Activated T-cell treated with anti-CD3 and anti-CD28 coated beads for 24 hours (primary cell): ENCODE results near the gene NEURL1B.

Source experiments
- DNase-seq: peaks from one replicate; pipeline ENCODE4 v3.0.0-alpha.2; 2020; ENCODE audit warnings: low read depth

The NEURL1B gene

DNA sequence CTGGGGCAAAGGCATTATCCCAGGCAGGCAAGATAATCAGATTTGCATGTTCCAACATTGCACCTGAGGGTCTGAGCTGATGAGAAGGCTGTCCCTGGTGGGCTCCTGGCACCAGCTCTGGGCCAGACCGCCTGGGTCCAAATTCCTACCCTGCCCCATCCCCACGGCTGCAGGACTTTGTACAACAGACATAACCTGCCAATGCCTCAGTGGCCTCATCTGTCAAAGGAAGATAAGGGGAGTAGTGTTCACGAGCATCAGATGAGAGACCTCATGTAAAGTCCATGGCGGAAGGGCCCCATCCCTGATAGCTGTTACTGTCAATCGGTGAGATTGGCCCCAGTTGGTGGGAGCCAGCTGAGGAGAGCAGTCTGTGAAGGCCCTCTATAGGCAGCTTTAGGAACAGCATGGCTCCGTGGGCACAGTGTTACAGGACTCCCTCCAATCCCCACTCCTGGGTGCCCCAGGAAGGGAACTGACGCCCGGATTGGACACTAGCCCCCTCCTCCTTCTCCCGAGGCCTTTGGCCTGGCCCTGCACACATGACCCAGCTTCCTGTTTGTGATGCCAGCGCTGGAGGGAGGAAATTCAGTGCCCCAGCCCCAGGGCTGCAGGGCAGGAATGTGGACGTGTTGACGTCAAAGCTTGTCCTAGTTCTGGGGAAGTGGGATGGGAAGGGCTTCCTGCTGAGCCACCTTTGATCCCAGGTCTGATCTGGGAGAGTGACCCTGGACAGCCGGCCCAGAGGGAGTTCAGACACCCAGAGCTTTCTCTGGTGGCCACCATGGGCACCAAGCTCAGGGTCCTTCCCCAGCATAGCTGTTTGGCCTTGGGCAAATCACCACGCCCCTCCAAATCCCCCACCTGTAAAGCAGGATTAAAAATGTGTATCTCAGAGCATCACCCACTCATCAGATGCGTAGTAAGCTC, 73.7 kb downstream of the NEURL1B start:
- DNase-seq = peak; percentile 57

DNA sequence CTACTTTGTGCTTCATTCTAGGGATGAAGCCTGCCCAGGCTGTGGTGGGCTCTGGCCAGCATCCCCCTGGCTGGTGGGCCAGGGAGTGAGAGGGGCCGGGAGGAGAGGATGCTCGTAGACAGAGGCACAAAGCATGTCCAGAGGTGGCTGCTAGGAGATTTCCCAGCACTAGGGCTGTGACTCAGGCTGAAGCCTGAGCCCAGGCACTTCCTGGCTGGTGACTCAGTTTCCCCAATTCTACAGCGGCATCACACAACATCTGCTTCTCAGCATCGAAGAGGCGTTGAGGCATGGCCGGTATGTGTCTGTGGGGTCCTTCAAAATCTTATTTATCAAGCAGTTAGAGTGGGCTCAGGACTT, 74.3 kb downstream of the NEURL1B start:
- DNase-seq = no peak

DNA sequence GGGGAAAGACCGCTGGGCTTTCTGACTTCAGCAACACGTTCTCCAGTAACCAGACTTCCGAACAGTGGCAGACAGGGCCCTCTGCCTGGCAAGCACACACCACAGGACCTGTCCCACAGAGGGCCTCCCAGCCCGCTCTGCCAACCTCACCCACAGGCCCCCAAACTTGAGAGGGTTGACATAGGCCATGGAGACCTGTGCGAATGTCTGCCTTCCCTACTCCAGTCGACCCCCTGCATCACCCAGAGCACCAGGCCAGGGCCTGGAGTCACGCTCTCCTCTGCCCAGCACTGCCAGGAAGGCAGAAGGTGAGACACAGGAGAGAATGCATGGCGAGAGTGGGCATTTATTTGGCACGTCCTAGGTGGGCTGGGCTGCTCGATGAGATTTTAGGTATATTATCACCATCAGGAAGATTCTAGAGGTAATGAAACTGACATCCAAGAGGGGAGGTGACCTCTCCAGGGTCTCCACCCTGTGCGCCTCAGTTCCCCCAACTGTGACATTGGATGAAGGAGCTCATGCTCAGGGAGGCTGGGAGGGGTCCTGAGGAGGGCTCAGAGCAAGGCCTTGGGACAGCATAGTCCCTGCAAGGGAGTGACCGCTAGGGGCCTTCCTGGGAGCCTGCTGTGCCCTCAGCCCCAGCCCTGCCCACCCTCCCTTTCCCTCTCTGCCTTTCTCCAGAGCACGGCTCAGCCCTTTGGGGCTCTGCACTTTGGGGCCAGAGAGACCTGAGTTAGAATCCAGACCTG, 75.0 kb downstream of the NEURL1B start:
- no peak for DNase-seq

- peak; percentile 69 for DNase-seq
Measured at GRCh38 chr5:172716796-172717313, 75.8 kb downstream of the NEURL1B start.

GRCh38 chr5:172717481-172718195, 76.6 kb downstream of the NEURL1B start:
- no peak for DNase-seq

GRCh38 chr5:172718527-172719114, 77.6 kb downstream of the NEURL1B start:
- DNase-seq = no peak

DNA sequence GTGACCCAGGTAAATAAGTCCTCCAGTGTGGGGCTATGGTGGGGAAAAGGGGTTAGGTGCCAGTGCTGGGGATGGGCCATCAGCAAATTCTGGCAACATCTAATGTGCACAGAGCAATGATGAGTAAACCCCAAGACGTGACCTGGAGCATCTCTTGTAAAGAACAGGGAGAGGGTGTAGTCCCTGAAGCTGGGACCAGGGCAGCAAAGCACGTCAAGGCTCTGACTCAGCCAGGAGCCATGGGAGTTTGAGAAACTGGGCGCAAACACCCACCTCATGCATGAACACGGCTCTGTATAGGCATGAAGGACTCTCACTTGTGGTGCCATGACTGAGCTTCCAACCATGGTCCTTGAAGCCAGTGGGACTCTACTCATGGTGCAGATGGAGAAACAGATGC, 78.1 kb downstream of the NEURL1B start:
- no peak for DNase-seq

- DNase-seq = no peak
Measured at GRCh38 chr5:172720655-172721054, 79.6 kb downstream of the NEURL1B start.

GRCh38 chr5:172721455-172722326, 80.6 kb downstream of the NEURL1B start:
- no peak for DNase-seq

- no peak for DNase-seq
Measured at GRCh38 chr5:172722327-172722815, 81.3 kb downstream of the NEURL1B start.

DNA sequence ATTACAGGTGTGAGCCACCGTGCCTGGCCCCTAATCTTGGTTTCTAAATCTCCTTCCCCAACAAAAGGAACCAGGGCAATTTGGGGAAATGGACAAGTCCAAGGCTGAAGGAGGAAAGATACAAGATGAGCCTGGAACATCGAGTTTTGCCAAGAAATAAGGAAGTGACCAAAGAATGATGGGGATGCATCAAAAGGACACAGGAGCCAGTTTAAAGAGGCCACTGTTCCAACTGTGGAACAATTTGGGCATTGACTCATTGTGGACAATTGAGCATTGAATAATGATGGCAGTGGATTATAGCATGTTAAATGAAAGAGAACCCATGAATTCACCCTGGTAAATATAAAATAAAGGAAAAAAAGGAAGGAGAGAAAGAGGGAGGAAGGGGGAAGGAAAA, 82.4 kb downstream of the NEURL1B start:
- no peak for DNase-seq

GRCh38 chr5:172724242-172725183, 83.5 kb downstream of the NEURL1B start:
- no peak for DNase-seq

DNA sequence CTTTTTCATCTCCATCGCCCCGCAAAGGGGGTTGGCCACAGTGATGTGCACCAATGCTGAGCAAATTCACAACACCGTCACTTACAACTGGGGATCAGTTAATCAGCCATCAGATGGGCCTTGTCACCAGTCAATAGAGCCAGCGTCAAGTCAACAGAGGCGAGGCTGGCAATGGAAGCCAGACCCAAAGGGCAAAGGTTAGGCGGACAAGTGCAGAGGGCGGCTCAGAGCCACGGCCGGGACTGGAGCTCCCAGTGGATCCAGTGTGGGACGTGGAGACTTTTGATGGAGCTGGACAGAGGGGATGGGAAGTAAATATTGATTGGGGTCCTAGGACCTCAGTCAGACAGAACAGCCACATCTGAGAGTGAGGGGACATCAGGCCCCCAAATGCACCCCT, 84.2 kb downstream of the NEURL1B start:
- DNase-seq = no peak

DNA sequence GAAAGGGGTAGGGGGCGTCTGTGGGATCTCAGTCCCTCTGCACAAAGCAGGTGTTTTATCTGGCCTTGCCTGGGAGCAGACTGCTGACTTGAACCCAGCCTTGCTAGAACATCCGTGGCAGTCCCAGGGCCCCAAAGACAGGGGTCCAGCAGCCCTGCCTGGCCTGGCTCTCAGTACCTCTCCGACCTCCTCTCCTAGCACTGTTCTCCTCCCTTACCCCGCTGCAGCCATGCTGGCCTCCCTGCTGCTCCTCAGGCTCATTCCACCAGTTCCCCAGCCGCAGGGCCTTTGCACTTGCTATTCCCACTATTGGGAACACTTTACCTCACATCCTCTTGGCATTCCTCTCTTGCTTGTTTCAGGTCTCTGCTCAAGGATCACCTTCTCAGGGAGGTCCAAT, 84.7 kb downstream of the NEURL1B start:
- no peak for DNase-seq

- no peak for DNase-seq
Measured at GRCh38 chr5:172726966-172727365, 85.9 kb downstream of the NEURL1B start.

GRCh38 chr5:172727551-172727950, 86.5 kb downstream of the NEURL1B start:
- no peak for DNase-seq

- DNase-seq = no peak
Measured at GRCh38 chr5:172728481-172729241, 87.6 kb downstream of the NEURL1B start.

GRCh38 chr5:172729588-172729987, 88.5 kb downstream of the NEURL1B start:
- DNase-seq = no peak

DNA sequence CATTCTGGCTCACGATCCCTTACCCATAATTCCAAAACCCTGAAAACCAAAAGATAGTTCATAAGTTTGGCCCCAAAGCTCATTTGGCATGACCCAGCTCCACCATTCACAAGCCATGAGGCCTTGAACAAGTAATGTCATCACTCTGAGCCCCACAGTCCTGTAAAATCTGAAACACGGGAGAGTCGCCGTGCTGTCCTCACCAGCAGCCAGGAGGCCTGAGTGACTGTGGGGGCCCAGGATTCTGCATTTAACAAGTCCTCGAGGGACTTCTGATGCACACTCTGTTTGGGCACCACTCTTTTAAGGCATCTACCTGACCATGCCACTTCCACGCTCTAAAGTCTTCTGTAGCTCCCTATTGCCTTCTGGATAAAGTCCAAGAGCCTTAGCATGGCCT, 89.2 kb downstream of the NEURL1B start:
- DNase-seq = no peak
